Mesenchymal stem cell (in vitro differentiated cells and primary cell): ENCODE results near the gene SPATS2L.

Experiments used
- DNase-seq: peaks from one replicate; pipeline ENCODE4 v3.0.0-alpha.2; 2013
- H2AFZ ChIP-seq: one replicate; pipeline ENCODE4 v1.6.1; 2013; ENCODE audit warnings: low read depth, mild to moderate bottlenecking, control low read depth, inconsistent platforms, low read length, moderate library complexity
- H2AK5ac ChIP-seq: 2 replicates; pipeline ENCODE4 v1.6.1; 2013; ENCODE audit warnings: low read length, moderate library complexity, mild to moderate bottlenecking, inconsistent platforms; ENCODE audit not compliant: severe bottlenecking
- H2BK120ac ChIP-seq: one replicate; pipeline ENCODE4 v1.6.1; 2013; ENCODE audit warnings: low read depth, mild to moderate bottlenecking, inconsistent platforms, low read length, moderate library complexity
- H2BK12ac ChIP-seq, 2 experiments: one replicate each; pipeline ENCODE4 v1.6.1; 2013; ENCODE audit warnings: inconsistent platforms in 2 of 2, low read length in 2 of 2, mild to moderate bottlenecking in 2 of 2, moderate library complexity in 2 of 2, control low read depth in 1 of 2
- H2BK15ac ChIP-seq: one replicate; pipeline ENCODE4 v1.6.1; 2013; ENCODE audit warnings: mild to moderate bottlenecking, low read depth, inconsistent platforms; ENCODE audit not compliant: poor library complexity, severe bottlenecking
- H2BK5ac ChIP-seq: 2 replicates; pipeline ENCODE4 v1.6.1; 2013; ENCODE audit warnings: low read depth, mild to moderate bottlenecking, low read length, control low read depth, inconsistent platforms; ENCODE audit not compliant: poor library complexity, severe bottlenecking
- H3K14ac ChIP-seq, 2 experiments: one replicate each; pipeline ENCODE4 v1.6.1; 2013; ENCODE audit warnings: inconsistent platforms in 2 of 2, low read length in 2 of 2, control low read depth in 1 of 2, mild to moderate bottlenecking in 1 of 2, moderate library complexity in 1 of 2
- H3K18ac ChIP-seq, 2 experiments: one replicate each; pipeline ENCODE4 v1.6.1; 2013; ENCODE audit warnings: inconsistent platforms in 2 of 2, low read length in 2 of 2, control low read depth in 1 of 2, low read depth in 1 of 2, mild to moderate bottlenecking in 1 of 2
- H3K23ac ChIP-seq, 2 experiments: one replicate each; pipeline ENCODE4 v1.6.1; 2013; ENCODE audit warnings: inconsistent platforms in 2 of 2, low read length in 2 of 2, mild to moderate bottlenecking in 2 of 2, moderate library complexity in 2 of 2, control low read depth in 1 of 2
- H3K27ac ChIP-seq: 2 replicates; pipeline ENCODE4 v1.5.1; 2013; ENCODE audit warnings: mild to moderate bottlenecking, moderate library complexity, low read length, control low read depth, inconsistent platforms; ENCODE audit not compliant: poor library complexity, severe bottlenecking
- H3K27me3 ChIP-seq, 2 experiments: 2 replicates each; pipeline versions ENCODE4 v1.6.1 to v1.7.0; 2013; ENCODE audit warnings: low read length in 2 of 2, mild to moderate bottlenecking in 2 of 2, moderate library complexity in 2 of 2, control low read depth in 1 of 2, inconsistent platforms in 1 of 2; ENCODE audit not compliant: control insufficient read depth in 1 of 2, insufficient read depth in 1 of 2
- H3K36me3 ChIP-seq, 2 experiments: 2 replicates each; pipeline versions ENCODE4 v1.6.1 to v1.7.0; 2013; ENCODE audit warnings: low read length in 2 of 2, control low read depth in 1 of 2, inconsistent platforms in 1 of 2, low read depth in 1 of 2, mild to moderate bottlenecking in 1 of 2; ENCODE audit not compliant: insufficient read depth in 2 of 2, control insufficient read depth in 1 of 2
- H3K4ac ChIP-seq, 2 experiments: one replicate each; pipeline ENCODE4 v1.6.1; 2013; ENCODE audit warnings: inconsistent platforms in 2 of 2, low read length in 2 of 2, mild to moderate bottlenecking in 2 of 2, moderate library complexity in 2 of 2, control low read depth in 1 of 2, low read depth in 1 of 2
- H3K4me1 ChIP-seq: 2 replicates; pipeline ENCODE4 v1.6.1; 2013; ENCODE audit warnings: low read depth, low read length, control low read depth; ENCODE audit not compliant: control insufficient read depth, insufficient read depth
- H3K4me2 ChIP-seq: 2 replicates; pipeline ENCODE4 v1.6.1; 2013; ENCODE audit warnings: low read length, mild to moderate bottlenecking, inconsistent platforms; ENCODE audit not compliant: poor library complexity, severe bottlenecking
- H3K4me3 ChIP-seq, 2 experiments: 2 replicates each; pipeline versions ENCODE4 v1.5.1 to v1.7.0; 2013; ENCODE audit warnings: low read length in 2 of 2, mild to moderate bottlenecking in 2 of 2, control low read depth in 1 of 2, low read depth in 1 of 2; ENCODE audit not compliant: insufficient read depth in 1 of 2
- H3K79me1 ChIP-seq: replicated peaks from 2 replicates; pipeline ENCODE4 v1.6.1; 2013; ENCODE audit warnings: mild to moderate bottlenecking, control low read depth, low read length, inconsistent platforms; ENCODE audit not compliant: poor library complexity, severe bottlenecking
- H3K9ac ChIP-seq: 2 replicates; pipeline ENCODE4 v1.7.0; 2013; ENCODE audit warnings: mild to moderate bottlenecking, low read length, moderate library complexity
- H3K9me3 ChIP-seq: 2 replicates; pipeline ENCODE4 v1.7.0; 2013; ENCODE audit warnings: mild to moderate bottlenecking, low read length; ENCODE audit not compliant: control insufficient read depth
- H4K8ac ChIP-seq: one replicate; pipeline ENCODE4 v1.6.1; 2013; ENCODE audit warnings: inconsistent platforms, mild to moderate bottlenecking, low read length, moderate library complexity
- H4K91ac ChIP-seq: one replicate; pipeline ENCODE4 v1.6.1; 2013; ENCODE audit warnings: mild to moderate bottlenecking, low read length, inconsistent platforms
- WGBS: methylation state at CpG from one replicate; pipeline ENCODE4 v1.1.7; 2013; ENCODE audit warnings: mixed read lengths; 5-methylcytosine and 5-hydroxymethylcytosine counted together

SPATS2L gene

GRCh38 chr2:200259577-200259957, 46.9 kb upstream of the SPATS2L start:
- Histone ChIP-seq H3K4me2 (no peak overlapping the region), H3K4me1 (no peaks in the 10 kb centered on the region), H3K18ac (no peak overlapping the region), H3K27ac (no peak overlapping the region), H4K8ac (no peak overlapping the region), H2BK12ac (no peak overlapping the region), H2BK5ac (no peak overlapping the region), H3K4ac (no peak overlapping the region), H3K9me3 (no peaks in the 10 kb centered on the region), H3K23ac (no peak overlapping the region), H2AK5ac (no peak overlapping the region), H3K36me3 (no peaks in the 10 kb centered on the region), H2AFZ (no peak overlapping the region), H3K27me3 (no peaks in the 10 kb centered on the region), H4K91ac (no peak overlapping the region), H3K9ac (no peak overlapping the region), H2BK15ac (no peak overlapping the region), H3K14ac (no peak overlapping the region), H2BK120ac (no peak overlapping the region), H3K79me1 (no peaks in the 10 kb centered on the region), H3K4me3 (no peak overlapping the region)
- 84% methylated on average over 4 of the region's 5 CpGs for WGBS
- DNase-seq = no peak

GRCh38 chr2:200262047-200262446, 44.4 kb upstream of the SPATS2L start:
- no peak overlapping the region for H3K9ac ChIP-seq
- DNase-seq = no peak
- no peak overlapping the region for H3K23ac ChIP-seq
- H3K27me3 ChIP-seq = no peaks in the 10 kb centered on the region
- 97% methylated on average over 2 of the region's 2 CpGs for WGBS
- no peaks in the 10 kb centered on the region for H3K79me1 ChIP-seq
- no peak overlapping the region for H2BK120ac ChIP-seq
- no peak overlapping the region for H2BK15ac ChIP-seq
- H3K14ac ChIP-seq = no peak overlapping the region
- no peak overlapping the region for H3K4me3 ChIP-seq
- no peak overlapping the region for H3K4me2 ChIP-seq
- no peak overlapping the region for H4K91ac ChIP-seq
- no peak overlapping the region for H2BK5ac ChIP-seq
- H3K4ac ChIP-seq = no peak overlapping the region
- H3K4me1 ChIP-seq = no peaks in the 10 kb centered on the region
- no peaks in the 10 kb centered on the region for H3K36me3 ChIP-seq
- no peak overlapping the region for H2BK12ac ChIP-seq
- H3K9me3 ChIP-seq = no peaks in the 10 kb centered on the region
- H2AFZ ChIP-seq = no peak overlapping the region
- H3K18ac ChIP-seq = no peak overlapping the region
- no peak overlapping the region for H4K8ac ChIP-seq
- no peak overlapping the region for H2AK5ac ChIP-seq
- no peak overlapping the region for H3K27ac ChIP-seq

GRCh38 chr2:200263279-200263678, 43.2 kb upstream of the SPATS2L start:
- no peak overlapping the region for H3K4ac ChIP-seq
- no peak overlapping the region for H3K14ac ChIP-seq
- no peak overlapping the region for H3K23ac ChIP-seq
- H3K4me2 ChIP-seq = no peak overlapping the region
- DNase-seq = no peak
- H2AFZ ChIP-seq = no peak overlapping the region
- H3K9me3 ChIP-seq = no peaks in the 10 kb centered on the region
- H2BK120ac ChIP-seq = no peak overlapping the region
- H2BK15ac ChIP-seq = no peak overlapping the region
- H4K8ac ChIP-seq = no peak overlapping the region
- H3K27ac ChIP-seq = no peak overlapping the region
- no peaks in the 10 kb centered on the region for H3K27me3 ChIP-seq
- no peaks in the 10 kb centered on the region for H3K4me1 ChIP-seq
- no peak overlapping the region for H3K4me3 ChIP-seq
- no peaks in the 10 kb centered on the region for H3K79me1 ChIP-seq
- no peaks in the 10 kb centered on the region for H3K36me3 ChIP-seq
- no peak overlapping the region for H2BK5ac ChIP-seq
- WGBS = 100% methylated on average over 1 of the region's 1 CpG
- H2AK5ac ChIP-seq = no peak overlapping the region
- H4K91ac ChIP-seq = no peak overlapping the region
- no peak overlapping the region for H3K9ac ChIP-seq
- H3K18ac ChIP-seq = no peak overlapping the region
- no peak overlapping the region for H2BK12ac ChIP-seq

GRCh38 chr2:200264631-200265030, 41.9 kb upstream of the SPATS2L start:
- no peak overlapping the region for H2BK12ac ChIP-seq
- no peak overlapping the region for H3K27ac ChIP-seq
- H2BK5ac ChIP-seq = no peak overlapping the region
- no peak overlapping the region for H3K14ac ChIP-seq
- H3K4me1 ChIP-seq = no peaks in the 10 kb centered on the region
- H3K9me3 ChIP-seq = no peaks in the 10 kb centered on the region
- H2BK120ac ChIP-seq = no peak overlapping the region
- no peak overlapping the region for H2BK15ac ChIP-seq
- H3K4me3 ChIP-seq = no peak overlapping the region
- no peak overlapping the region for H2AK5ac ChIP-seq
- no peaks in the 10 kb centered on the region for H3K27me3 ChIP-seq
- H3K23ac ChIP-seq = no peak overlapping the region
- 95% methylated on average over 2 of the region's 2 CpGs for WGBS
- no peak overlapping the region for H2AFZ ChIP-seq
- H3K9ac ChIP-seq = no peak overlapping the region
- H3K4me2 ChIP-seq = no peak overlapping the region
- H3K18ac ChIP-seq = no peak overlapping the region
- H4K8ac ChIP-seq = no peak overlapping the region
- no peaks in the 10 kb centered on the region for H3K79me1 ChIP-seq
- H3K36me3 ChIP-seq = no peaks in the 10 kb centered on the region
- no peak overlapping the region for H3K4ac ChIP-seq
- DNase-seq = no peak
- no peak overlapping the region for H4K91ac ChIP-seq
